Activated T-cell treated with anti-CD3 and anti-CD28 coated beads, Interleukin-2, amount 50 U/mL, for 24 hours (primary cell): ENCODE data around the gene CTBP2.
"Not testable (repeated sequence)": the region's sequence is repeated elsewhere in the genome, so short reads cannot be mapped to it uniquely, and the experiment has no call there.

Experiments
- DNase-seq: peaks from one replicate; pipeline ENCODE4 v3.0.0-alpha.2; 2020
- H3K27ac Mint-ChIP-seq: 2 replicates; pipeline ENCODE4 v1.8.0; 2020; ENCODE audit warnings: mild to moderate bottlenecking, mixed read lengths
- H3K27me3 Mint-ChIP-seq: 2 replicates; pipeline ENCODE4 v1.8.0; 2020; ENCODE audit warnings: mixed read lengths
- H3K36me3 Mint-ChIP-seq: 2 replicates; pipeline ENCODE4 v1.8.0; 2020; ENCODE audit warnings: low read depth, mixed read lengths
- H3K4me1 Mint-ChIP-seq: 2 replicates; pipeline ENCODE4 v1.8.0; 2020; ENCODE audit warnings: low read depth, mixed read lengths
- H3K4me3 Mint-ChIP-seq: 2 replicates; pipeline ENCODE4 v1.8.0; 2020; ENCODE audit warnings: mild to moderate bottlenecking, moderate library complexity, mixed read lengths
- H3K9me3 Mint-ChIP-seq: 2 replicates; pipeline ENCODE4 v1.8.0; 2020; ENCODE audit warnings: mixed read lengths

The CTBP2 gene

GRCh38 chr10:125157505-125157904 lies 2.9 kb downstream of the CTBP2 start:
- no peaks in the 10 kb centered on the region for H3K9me3 Mint-ChIP-seq
- no peak overlapping the region for H3K4me3 Mint-ChIP-seq
- H3K27me3 Mint-ChIP-seq, result peaks cover 75% of the 10 kb centered on the region
- no peak overlapping the region for H3K27ac Mint-ChIP-seq
- DNase-seq, result no peak
- H3K36me3 Mint-ChIP-seq, result no peaks in the 10 kb centered on the region
- H3K4me1 Mint-ChIP-seq, result peaks cover 4% of the 10 kb centered on the region

- peaks cover 72% of the 10 kb centered on the region for H3K27me3 Mint-ChIP-seq
- DNase-seq, result no peak
- no peak overlapping the region for H3K4me3 Mint-ChIP-seq
- no peak overlapping the region for H3K27ac Mint-ChIP-seq
- H3K9me3 Mint-ChIP-seq, result no peaks in the 10 kb centered on the region
- H3K4me1 Mint-ChIP-seq, result peaks cover 4% of the 10 kb centered on the region
- H3K36me3 Mint-ChIP-seq, result no peaks in the 10 kb centered on the region
Observed at GRCh38 chr10:125156739-125157480, 3.5 kb downstream of the CTBP2 start.

GRCh38 chr10:125156196-125156595 lies 4.2 kb downstream of the CTBP2 start:
- Mint-ChIP-seq H3K36me3 (no peaks in the 10 kb centered on the region), H3K9me3 (no peaks in the 10 kb centered on the region), H3K27me3 (peaks cover 70% of the 10 kb centered on the region), H3K4me1 (peaks cover 6% of the 10 kb centered on the region), H3K27ac (no peak overlapping the region), H3K4me3 (no peak overlapping the region)
- DNase-seq, result no peak

- no peak overlapping the region for H3K4me3 Mint-ChIP-seq
- peaks cover 74% of the 10 kb centered on the region for H3K27me3 Mint-ChIP-seq
- H3K4me1 Mint-ChIP-seq, result peaks cover 8% of the 10 kb centered on the region
- H3K9me3 Mint-ChIP-seq, result no peaks in the 10 kb centered on the region
- no peak for DNase-seq
- no peaks in the 10 kb centered on the region for H3K36me3 Mint-ChIP-seq
- H3K27ac Mint-ChIP-seq, result no peak overlapping the region
Observed at GRCh38 chr10:125155101-125155500, 5.3 kb downstream of the CTBP2 start.

DNA sequence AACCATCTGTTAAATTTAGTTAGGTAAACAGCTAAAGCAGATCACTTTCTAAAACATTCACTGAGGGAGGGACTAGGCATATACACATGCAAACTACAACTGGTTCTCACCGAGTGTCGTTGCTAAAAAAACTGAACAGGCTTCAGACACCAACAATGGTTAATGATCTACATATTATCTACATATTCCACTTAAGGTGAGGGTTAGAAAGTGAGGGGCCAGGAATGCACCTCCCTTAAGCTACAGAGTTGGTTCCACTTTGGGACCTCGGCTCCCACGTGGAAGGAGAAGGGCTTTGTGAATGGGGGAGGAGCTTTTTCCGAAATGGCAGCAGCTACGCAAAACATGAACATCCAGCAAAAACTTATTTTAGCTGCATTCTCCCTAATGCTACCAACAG lies 5.8 kb downstream of the CTBP2 start:
- peaks cover 8% of the 10 kb centered on the region for H3K4me1 Mint-ChIP-seq
- no peak overlapping the region for H3K4me3 Mint-ChIP-seq
- H3K27me3 Mint-ChIP-seq, result peaks cover 80% of the 10 kb centered on the region
- H3K9me3 Mint-ChIP-seq, result no peaks in the 10 kb centered on the region
- no peaks in the 10 kb centered on the region for H3K36me3 Mint-ChIP-seq
- no peak overlapping the region for H3K27ac Mint-ChIP-seq
- DNase-seq, result no peak

DNA sequence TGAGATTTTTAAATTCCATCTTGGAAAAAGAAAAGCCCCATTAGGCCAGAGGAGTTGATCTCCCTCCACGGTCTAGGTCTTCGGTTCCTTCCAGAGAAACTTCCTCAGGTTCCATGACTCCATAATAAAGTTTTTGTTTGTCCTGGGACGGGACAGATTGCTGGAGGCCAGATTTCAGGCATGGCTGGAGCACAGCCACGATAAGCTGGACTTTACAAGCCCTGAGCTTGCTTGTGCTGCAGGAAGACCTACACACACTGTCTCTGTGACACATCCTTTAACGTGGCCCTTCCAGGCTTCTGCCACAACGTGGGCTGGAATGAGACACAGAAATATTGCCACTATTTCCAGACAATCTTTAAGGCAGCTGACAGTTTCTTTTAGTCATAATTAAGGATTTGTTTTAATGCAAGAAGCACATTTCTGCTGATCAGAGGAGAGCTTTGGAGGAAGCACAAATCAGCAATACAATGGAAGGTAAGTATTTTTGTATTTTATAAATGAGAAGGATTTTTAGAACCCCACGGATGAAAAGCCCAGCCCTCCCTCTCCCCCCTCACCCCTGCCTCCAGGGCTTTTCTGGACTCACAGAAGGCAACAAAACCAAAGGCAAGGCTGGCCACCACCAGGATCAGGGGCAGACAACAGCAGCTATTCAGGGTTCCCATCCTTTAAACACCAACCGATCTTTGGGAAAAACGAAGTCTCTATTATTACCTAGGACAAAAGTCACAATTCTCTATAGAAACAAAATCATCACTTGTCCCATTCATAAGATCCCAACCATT lies 6.5 kb downstream of the CTBP2 start:
- Mint-ChIP-seq H3K4me3 (no peak overlapping the region), H3K27ac (no peak overlapping the region), H3K4me1 (peaks cover 8% of the 10 kb centered on the region), H3K27me3 (peaks cover 85% of the 10 kb centered on the region), H3K36me3 (no peaks in the 10 kb centered on the region), H3K9me3 (no peaks in the 10 kb centered on the region)
- DNase-seq, result no peak

GRCh38 chr10:125152450-125153368 lies 7.7 kb downstream of the CTBP2 start:
- Mint-ChIP-seq H3K36me3 (no peaks in the 10 kb centered on the region), H3K27ac (no peak overlapping the region), H3K4me3 (no peak overlapping the region), H3K27me3 (peaks cover 88% of the 10 kb centered on the region), H3K4me1 (peaks cover 4% of the 10 kb centered on the region), H3K9me3 (no peaks in the 10 kb centered on the region)
- DNase-seq, result no peak

DNA sequence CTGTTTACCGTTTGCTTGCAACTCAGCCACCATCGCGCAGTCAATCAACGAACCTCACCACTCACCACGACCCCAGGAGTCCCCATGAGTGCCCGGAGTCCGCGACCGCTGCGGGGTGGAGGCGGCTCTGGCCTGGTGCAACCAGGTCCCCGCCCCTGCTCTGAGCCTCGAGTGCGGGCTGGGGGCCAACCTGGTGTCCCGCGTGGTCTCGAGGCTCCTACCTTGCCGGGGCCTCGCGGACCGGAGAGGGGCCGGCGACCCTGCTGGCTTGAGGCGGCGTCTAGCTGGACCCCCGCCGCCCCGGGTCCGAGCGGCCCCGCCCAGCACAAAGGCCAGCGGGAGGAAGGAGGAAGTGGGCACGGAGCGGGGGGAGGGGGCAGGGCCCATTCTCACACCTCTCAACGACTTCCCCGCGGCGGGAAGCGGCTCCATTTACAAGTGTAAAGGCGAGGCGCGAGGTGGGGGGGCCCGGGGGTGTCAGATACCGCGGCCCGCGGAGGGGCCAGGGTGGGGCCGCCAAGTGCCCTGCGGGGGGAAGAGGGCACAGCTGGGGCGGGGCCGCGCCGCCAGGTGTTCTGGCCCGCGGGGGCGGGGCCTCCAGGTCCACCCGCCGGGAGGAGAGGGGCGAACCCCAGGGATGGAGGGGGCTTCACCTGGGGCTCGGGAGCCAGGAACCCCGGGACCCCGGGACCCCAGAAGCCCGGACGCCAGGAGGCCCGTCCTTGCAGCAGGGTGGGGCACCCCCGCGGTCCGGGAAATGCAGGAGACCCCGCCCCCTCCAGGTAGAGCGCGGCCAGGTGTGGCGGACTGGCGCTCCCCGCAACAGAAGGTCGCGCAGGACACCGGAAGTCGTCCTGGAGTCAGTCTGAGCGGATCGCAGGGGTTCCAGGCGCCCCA lies 8.6 kb downstream of the CTBP2 start:
- no peaks in the 10 kb centered on the region for H3K9me3 Mint-ChIP-seq
- H3K4me3 Mint-ChIP-seq, result no peak overlapping the region
- no peak for DNase-seq
- peaks cover 88% of the 10 kb centered on the region for H3K27me3 Mint-ChIP-seq
- H3K4me1 Mint-ChIP-seq, result peaks cover 4% of the 10 kb centered on the region
- no peaks in the 10 kb centered on the region for H3K36me3 Mint-ChIP-seq
- no peak overlapping the region for H3K27ac Mint-ChIP-seq

DNA sequence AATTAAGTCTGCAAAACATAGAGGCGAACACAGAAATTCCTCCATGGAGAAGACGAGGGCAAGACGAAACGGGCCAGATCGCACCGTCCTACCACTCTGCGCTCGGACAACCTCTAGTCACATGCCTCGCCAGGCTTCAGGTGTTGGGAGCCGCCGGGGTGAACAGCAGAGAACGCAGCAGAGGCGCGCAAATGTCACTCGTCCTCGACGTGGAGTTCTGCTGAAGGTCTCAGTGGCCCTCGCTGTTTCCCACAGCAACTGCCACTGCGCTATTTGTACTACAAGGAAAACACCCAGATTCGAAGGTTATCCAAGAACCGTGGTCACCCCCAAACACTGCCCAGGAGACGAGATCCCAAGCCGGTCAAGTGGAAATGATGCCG lies 9.2 kb downstream of the CTBP2 start:
- Mint-ChIP-seq H3K4me1 (peaks cover 4% of the 10 kb centered on the region), H3K36me3 (no peaks in the 10 kb centered on the region), H3K27me3 (peaks cover 87% of the 10 kb centered on the region), H3K27ac (no peak overlapping the region), H3K4me3 (no peak overlapping the region), H3K9me3 (no peaks in the 10 kb centered on the region)
- no peak for DNase-seq

- not testable (repeated sequence) for H3K27ac Mint-ChIP-seq, H3K36me3 Mint-ChIP-seq, H3K4me1 Mint-ChIP-seq, H3K9me3 Mint-ChIP-seq, H3K4me3 Mint-ChIP-seq, DNase-seq
- peaks cover 83% of the 10 kb centered on the region for H3K27me3 Mint-ChIP-seq
Observed at GRCh38 chr10:125150376-125151083, 9.8 kb downstream of the CTBP2 start.

DNA sequence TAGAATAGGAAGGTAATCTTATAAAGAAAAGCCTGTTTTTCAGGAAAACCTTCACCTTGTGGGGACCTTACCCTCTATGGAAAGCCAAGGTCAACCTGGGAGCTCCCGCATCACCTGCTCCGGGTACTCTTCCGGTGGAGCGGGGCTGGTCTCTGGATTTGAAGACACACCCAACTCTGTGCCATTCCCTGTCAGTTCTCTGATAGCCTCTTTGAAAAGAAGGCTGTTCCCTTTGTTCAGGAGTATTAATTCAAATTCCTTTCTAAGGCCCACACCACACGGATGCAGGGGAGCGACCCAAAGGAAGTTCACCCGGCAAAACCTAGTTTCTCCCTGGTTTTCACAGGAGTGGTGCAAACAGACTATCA lies 10.7 kb downstream of the CTBP2 start:
- H3K4me3 Mint-ChIP-seq, result no peak overlapping the region
- peaks cover 4% of the 10 kb centered on the region for H3K4me1 Mint-ChIP-seq
- peaks cover 79% of the 10 kb centered on the region for H3K27me3 Mint-ChIP-seq
- H3K36me3 Mint-ChIP-seq, result no peaks in the 10 kb centered on the region
- DNase-seq, result no peak
- no peaks in the 10 kb centered on the region for H3K9me3 Mint-ChIP-seq
- H3K27ac Mint-ChIP-seq, result no peak overlapping the region

GRCh38 chr10:125149036-125149679 lies 11.2 kb downstream of the CTBP2 start:
- H3K27ac Mint-ChIP-seq, result no peak overlapping the region

GRCh38 chr10:125148528-125148927 lies 11.8 kb downstream of the CTBP2 start:
- peaks cover 4% of the 10 kb centered on the region for H3K4me1 Mint-ChIP-seq
- no peak overlapping the region for H3K4me3 Mint-ChIP-seq
- no peak overlapping the region for H3K27ac Mint-ChIP-seq
- no peaks in the 10 kb centered on the region for H3K9me3 Mint-ChIP-seq
- DNase-seq, result no peak
- H3K36me3 Mint-ChIP-seq, result no peaks in the 10 kb centered on the region
- peaks cover 78% of the 10 kb centered on the region for H3K27me3 Mint-ChIP-seq

More at GRCh38 chr10:125149036-125149679, 11.2 kb downstream of the CTBP2 start:
- Mint-ChIP-seq H3K9me3 (no peaks in the 10 kb centered on the region), H3K4me3 (no peak overlapping the region), H3K36me3 (no peaks in the 10 kb centered on the region), H3K4me1 (peaks cover 4% of the 10 kb centered on the region), H3K27me3 (peaks cover 78% of the 10 kb centered on the region)
- DNase-seq, result no peak
